KMS-11 (cell line): Measurements from ENCODE around the gene CMSS1.
"Not testable (repeated sequence)": the region's sequence is repeated elsewhere in the genome, so short reads cannot be mapped to it uniquely, and the experiment has no call there.

Experiments used
- H2AFZ ChIP-seq: fragments of 200-600 bp; sonication (generic); 2 replicates; pipeline ENCODE4 v1.6.1; 2016; ENCODE audit warnings: antibody characterized with exemption, mixed run types, low read depth
- H3K27ac ChIP-seq: fragments of 200-600 bp; sonication (generic); 2 replicates; pipeline ENCODE4 v1.6.1; 2016; ENCODE audit warnings: mild to moderate bottlenecking, mixed run types
- H3K27me3 ChIP-seq: fragments of 200-600 bp; sonication (generic); 2 replicates; pipeline ENCODE4 v1.6.1; 2017; ENCODE audit warnings: mild to moderate bottlenecking, low read depth, mixed run types, moderate library complexity; ENCODE audit not compliant: insufficient read depth
- H3K36me3 ChIP-seq: fragments of 200-600 bp; sonication (generic); 2 replicates; pipeline ENCODE4 v1.6.1; 2017; ENCODE audit warnings: mild to moderate bottlenecking, mixed run types; ENCODE audit not compliant: insufficient read depth
- H3K4me1 ChIP-seq: fragments of 200-600 bp; sonication (generic); 2 replicates; pipeline ENCODE4 v1.6.1; 2016; ENCODE audit warnings: mild to moderate bottlenecking, low read depth, mixed run types; ENCODE audit not compliant: poor library complexity, severe bottlenecking
- H3K4me2 ChIP-seq: fragments of 200-600 bp; sonication (generic); 2 replicates; pipeline ENCODE4 v1.7.0; 2016; ENCODE audit warnings: mild to moderate bottlenecking, mixed run types
- H3K4me3 ChIP-seq: fragments of 200-600 bp; sonication (generic); IDR thresholded peaks from 2 replicates; pipeline ENCODE4 v1.6.1; 2017; ENCODE audit warnings: low read depth, low read length, mixed read lengths; ENCODE audit not compliant: insufficient read depth
- H3K79me2 ChIP-seq: fragments of 200-600 bp; sonication (generic); 2 replicates; pipeline ENCODE4 v1.6.1; 2016; ENCODE audit warnings: low read depth, mixed run types; ENCODE audit not compliant: insufficient read depth
- H3K9ac ChIP-seq: fragments of 200-600 bp; sonication (generic); 2 replicates; pipeline ENCODE4 v1.6.1; 2016; ENCODE audit warnings: mild to moderate bottlenecking, mixed run types
- H4K20me1 ChIP-seq: fragments of 200-600 bp; sonication (generic); 2 replicates; pipeline ENCODE4 v1.6.1; 2016; ENCODE audit warnings: mild to moderate bottlenecking, mixed run types; ENCODE audit not compliant: insufficient read depth
- TF ChIP-seq, protein P1 (sequence below): fragments of 200-600 bp; sonication (generic); conservative IDR thresholded peaks from 2 replicates; pipeline ENCODE4 v1.6.1; 2017; ENCODE audit warnings: low read depth, mild to moderate bottlenecking, antibody characterized with exemption, low read length, moderate library complexity, mixed read lengths

CMSS1 gene

DNA sequence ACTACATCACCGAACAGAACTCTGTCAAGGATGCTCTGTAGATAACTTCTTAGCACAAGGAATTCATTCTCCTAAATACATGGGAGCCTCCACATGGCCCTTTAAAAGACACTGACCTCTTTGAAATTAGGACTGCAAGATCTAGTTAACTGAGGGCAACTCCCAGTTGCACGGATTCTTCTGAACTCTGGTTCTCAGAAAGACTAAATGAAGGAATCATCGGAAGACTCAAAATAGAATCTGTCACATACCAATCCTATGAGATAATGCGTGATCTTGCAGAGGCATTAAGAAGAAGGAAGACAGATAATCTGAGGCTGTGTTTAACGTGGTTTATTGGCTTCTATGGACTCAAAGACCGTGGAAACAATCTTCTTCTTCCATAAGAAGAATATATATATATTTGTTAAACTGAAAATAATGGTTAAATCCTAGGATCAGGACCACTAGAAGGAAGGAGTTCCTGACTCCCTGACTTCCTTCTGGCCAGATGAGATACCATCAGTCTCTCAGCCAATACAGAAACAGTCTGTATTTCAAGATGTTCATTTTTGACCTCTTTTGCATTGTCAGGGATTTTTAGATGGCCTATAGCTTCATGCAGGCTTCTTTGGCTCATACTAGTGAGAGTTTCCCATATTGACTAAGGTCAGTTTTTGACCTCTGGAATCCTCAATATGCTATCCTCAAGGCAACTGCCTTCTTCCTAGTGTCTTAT, 409.2 kb downstream of the CMSS1 start:
- Histone ChIP-seq H3K4me1 (no peaks in the 10 kb centered on the region), H3K79me2 (no peaks in the 10 kb centered on the region), H3K9ac (no peak overlapping the region), H3K36me3 (no peaks in the 10 kb centered on the region), H3K4me2 (no peak overlapping the region), H3K27ac (no peak overlapping the region), H2AFZ (no peak overlapping the region), H4K20me1 (no peaks in the 10 kb centered on the region), H3K4me3 (no peak overlapping the region), H3K27me3 (no peaks in the 10 kb centered on the region)
- TF ChIP-seq, protein P1, sequence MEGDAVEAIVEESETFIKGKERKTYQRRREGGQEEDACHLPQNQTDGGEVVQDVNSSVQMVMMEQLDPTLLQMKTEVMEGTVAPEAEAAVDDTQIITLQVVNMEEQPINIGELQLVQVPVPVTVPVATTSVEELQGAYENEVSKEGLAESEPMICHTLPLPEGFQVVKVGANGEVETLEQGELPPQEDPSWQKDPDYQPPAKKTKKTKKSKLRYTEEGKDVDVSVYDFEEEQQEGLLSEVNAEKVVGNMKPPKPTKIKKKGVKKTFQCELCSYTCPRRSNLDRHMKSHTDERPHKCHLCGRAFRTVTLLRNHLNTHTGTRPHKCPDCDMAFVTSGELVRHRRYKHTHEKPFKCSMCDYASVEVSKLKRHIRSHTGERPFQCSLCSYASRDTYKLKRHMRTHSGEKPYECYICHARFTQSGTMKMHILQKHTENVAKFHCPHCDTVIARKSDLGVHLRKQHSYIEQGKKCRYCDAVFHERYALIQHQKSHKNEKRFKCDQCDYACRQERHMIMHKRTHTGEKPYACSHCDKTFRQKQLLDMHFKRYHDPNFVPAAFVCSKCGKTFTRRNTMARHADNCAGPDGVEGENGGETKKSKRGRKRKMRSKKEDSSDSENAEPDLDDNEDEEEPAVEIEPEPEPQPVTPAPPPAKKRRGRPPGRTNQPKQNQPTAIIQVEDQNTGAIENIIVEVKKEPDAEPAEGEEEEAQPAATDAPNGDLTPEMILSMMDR, result no peak

- Histone ChIP-seq H3K27me3 (no peaks in the 10 kb centered on the region), H3K4me3 (no peak overlapping the region), H3K4me1 (no peaks in the 10 kb centered on the region), H3K36me3 (no peaks in the 10 kb centered on the region), H3K27ac (no peak overlapping the region), H3K4me2 (no peak overlapping the region), H2AFZ (no peak overlapping the region), H3K79me2 (no peaks in the 10 kb centered on the region), H3K9ac (no peak overlapping the region), H4K20me1 (no peaks in the 10 kb centered on the region)
- TF ChIP-seq, protein P1, result no peak
Measured at GRCh38 chr3:100227511-100227921, 409.9 kb downstream of the CMSS1 start.

- no peaks in the 10 kb centered on the region for H4K20me1 ChIP-seq
- no peaks in the 10 kb centered on the region for H3K36me3 ChIP-seq
- H3K79me2 ChIP-seq, result no peaks in the 10 kb centered on the region
- H3K4me3 ChIP-seq, result no peak overlapping the region
- TF ChIP-seq, protein P1, result no peak
- H3K9ac ChIP-seq, result no peak overlapping the region
- no peaks in the 10 kb centered on the region for H3K27me3 ChIP-seq
- H3K4me2 ChIP-seq, result no peak overlapping the region
- H3K4me1 ChIP-seq, result no peaks in the 10 kb centered on the region
- H2AFZ ChIP-seq, result no peak overlapping the region
- H3K27ac ChIP-seq, result no peak overlapping the region
Measured at GRCh38 chr3:100228247-100228646, 410.6 kb downstream of the CMSS1 start.

DNA sequence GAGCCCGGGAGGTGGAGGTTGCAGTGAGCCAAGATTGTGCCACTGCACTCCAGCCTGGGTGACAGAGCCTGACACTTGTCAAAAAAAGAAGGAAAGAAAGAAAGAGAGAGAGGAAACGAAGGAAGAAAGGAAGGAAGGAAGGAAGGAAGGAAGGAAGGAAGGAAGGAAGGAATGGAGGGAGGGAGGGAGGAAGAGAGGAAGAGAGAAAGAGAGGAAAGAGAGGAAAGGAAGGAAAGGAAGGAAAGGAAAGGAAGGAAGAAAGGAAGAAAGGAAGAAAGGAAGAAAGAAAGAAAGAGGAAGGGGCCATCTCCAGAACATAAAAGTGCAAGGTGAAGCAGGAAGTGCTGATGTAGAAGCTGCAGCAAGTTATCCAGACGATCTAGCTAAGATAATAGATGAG, 411.5 kb downstream of the CMSS1 start:
- not testable (repeated sequence) for H2AFZ ChIP-seq, H3K79me2 ChIP-seq, H3K4me2 ChIP-seq, H3K9ac ChIP-seq, H3K27ac ChIP-seq, H3K4me3 ChIP-seq, H3K4me1 ChIP-seq, H3K27me3 ChIP-seq, H3K36me3 ChIP-seq, H4K20me1 ChIP-seq

- Histone ChIP-seq H3K4me1 (no peaks in the 10 kb centered on the region), H2AFZ (no peak overlapping the region), H3K27me3 (no peaks in the 10 kb centered on the region), H3K9ac (no peak overlapping the region), H3K79me2 (no peaks in the 10 kb centered on the region), H3K4me2 (no peak overlapping the region), H3K4me3 (no peak overlapping the region), H4K20me1 (no peaks in the 10 kb centered on the region), H3K36me3 (no peaks in the 10 kb centered on the region), H3K27ac (no peak overlapping the region)
- TF ChIP-seq, protein P1, result no peak
Measured at GRCh38 chr3:100230710-100231109, 413.0 kb downstream of the CMSS1 start.
